HCT116 (cell line): Measurements from ENCODE around the gene NCBP2L. TPM values are rescaled to one million over a fixed set of nuclear protein-coding genes. Genes with fewer than 3 reads are reported as not detected.

ENCODE experiments used
- ATAC-seq: fragments of 200-7000 bp; cut with Tn5 transposase; 2 replicates; pipeline ENCODE4 v1.9.1; 2020; ENCODE audit warnings: mild to moderate bottlenecking, moderate library complexity
- BruUV-seq: library from RNA; stranded (reverse); fragments of 400-500 nt; replicated peaks from 2 replicates; lab custom pipeline; 2021; lab: Mats Ljungman, UMichigan
- CTCF ChIA-PET: fragments of 300-600 bp; sonication (Branson Sonifier 250); formaldehyde crosslinking; loops from one replicate; lab custom pipeline; 2021; ENCODE audit warnings: antibody characterized with exemption; lab: Charles Lee
- POLR2A ChIA-PET: fragments of 300-600, 350-600 bp; sonication (Branson Sonifier 250); formaldehyde crosslinking; loops from one replicate; lab custom pipeline; 2021; ENCODE audit warnings: antibody characterized with exemption; lab: Charles Lee
- RAD21 ChIA-PET, 2 experiments: fragments of 300-600 bp; sonication (Branson Sonifier 250); formaldehyde crosslinking; loops; one replicate each; lab custom pipeline; 2023; ENCODE audit warnings: low total read pairs in 2 of 2; ENCODE audit not compliant: uncharacterized antibody in 2 of 2, unreplicated experiment in 2 of 2, low non-redundant PET in 1 of 2; lab: Charles Lee
- DNase-seq: peaks from one replicate; pipeline ENCODE4 v3.0.0-alpha.2; 2010; ENCODE audit warnings: low read depth, low spot score
- H2AFZ ChIP-seq: fragments of 200-600 bp; shearing (Covaris generic), sonication (generic); 2 replicates; pipeline ENCODE4 v1.6.1; 2017; ENCODE audit warnings: low read depth, mixed run types, mixed read lengths, antibody characterized with exemption, low read length; ENCODE audit not compliant: poor library complexity, severe bottlenecking
- H3K27ac ChIP-seq: 2 replicates; pipeline ENCODE4 v1.5.1; 2012; ENCODE audit warnings: low read depth, low read length
- H3K27me3 ChIP-seq: fragments of 200-600 bp; sonication (generic); 2 replicates; pipeline ENCODE4 v1.6.1; 2016; ENCODE audit warnings: mixed run types, low read length, mixed read lengths; ENCODE audit not compliant: insufficient read depth
- H3K36me3 ChIP-seq, 2 experiments: fragments of 200-500 bp in 1 of 2; fragments of 200-600 bp in 1 of 2; sonication (Bioruptor generic) in 1 of 2; sonication (generic) in 1 of 2; 2 replicates each; pipeline versions ENCODE4 v1.5.1 to v1.6.1; 2014 to 2016; ENCODE audit warnings: low read length in 2 of 2, inconsistent platforms in 1 of 2, mixed read lengths in 1 of 2, mixed run types in 1 of 2; ENCODE audit not compliant: insufficient read depth in 2 of 2, control insufficient read depth in 1 of 2
- H3K4me1 ChIP-seq, 2 experiments: fragments of 200-600 bp in 1 of 2; sonication (generic) in 1 of 2; 2 replicates each; pipeline versions ENCODE4 v1.5.1 to v1.6.1; 2012 to 2017; ENCODE audit warnings: low read length in 2 of 2, inconsistent platforms in 1 of 2, mild to moderate bottlenecking in 1 of 2, mixed read lengths in 1 of 2, mixed run types in 1 of 2, moderate library complexity in 1 of 2; ENCODE audit not compliant: insufficient read depth in 2 of 2, control insufficient read depth in 1 of 2
- H3K4me2 ChIP-seq: fragments of 200-600 bp; sonication (generic); 2 replicates; pipeline ENCODE4 v1.6.1; 2017; ENCODE audit warnings: mixed run types, low read length, mixed read lengths
- H3K4me3 ChIP-seq, 2 experiments: fragments of 200-600 bp in 1 of 2; sonication (generic) in 1 of 2; replicated peaks in 1 of 2; 2 replicates each; pipeline ENCODE4 v1.5.1; 2011 to 2016; ENCODE audit warnings: low read length in 2 of 2, control low read depth in 1 of 2, low read depth in 1 of 2, mild to moderate bottlenecking in 1 of 2, mixed read lengths in 1 of 2, mixed run types in 1 of 2
- H3K79me2 ChIP-seq: fragments of 200-600 bp; sonication (generic); 2 replicates; pipeline ENCODE4 v1.6.1; 2017; ENCODE audit warnings: mild to moderate bottlenecking, mixed run types, low read length, moderate library complexity, mixed read lengths; ENCODE audit not compliant: insufficient read depth
- H3K9ac ChIP-seq: fragments of 200-600 bp; sonication (generic); 2 replicates; pipeline ENCODE4 v1.6.1; 2016; ENCODE audit warnings: low read length, mixed read lengths
- H3K9me2 ChIP-seq: fragments of 200-600 bp; sonication (generic), shearing (Covaris generic); 2 replicates; pipeline ENCODE4 v1.6.1; 2017; ENCODE audit warnings: mixed run types, mild to moderate bottlenecking, moderate library complexity; ENCODE audit not compliant: insufficient read depth
- H3K9me3 ChIP-seq, 2 experiments: fragments of 200-500 bp in 1 of 2; fragments of 200-600 bp in 1 of 2; sonication (Bioruptor generic) in 1 of 2; sonication (generic) in 1 of 2; 2 replicates each; pipeline ENCODE4 v1.6.1; 2014 to 2017; ENCODE audit warnings: low read length in 2 of 2, mixed read lengths in 2 of 2, inconsistent platforms in 1 of 2, low read depth in 1 of 2, mild to moderate bottlenecking in 1 of 2, mixed run types in 1 of 2, moderate library complexity in 1 of 2; ENCODE audit not compliant: control insufficient read depth in 1 of 2, insufficient read depth in 1 of 2
- H4K20me1 ChIP-seq: fragments of 200-600 bp; sonication (generic), shearing (Covaris generic); 2 replicates; pipeline ENCODE4 v1.6.1; 2017; ENCODE audit warnings: mixed run types, mild to moderate bottlenecking, moderate library complexity; ENCODE audit not compliant: insufficient read depth
- EGR1 ChIP-seq: IDR thresholded peaks from 2 replicates; pipeline ENCODE4 v1.6.1; 2012; ENCODE audit warnings: low read depth
- EZH2 ChIP-seq: fragments of 200-600 bp; sonication (generic); IDR thresholded peaks from 2 replicates; pipeline ENCODE4 v1.6.1; 2017; ENCODE audit warnings: antibody characterized with exemption, mixed run types
- EZH2phosphoT487 ChIP-seq: fragments of 200-600 bp; IDR thresholded peaks from 2 replicates; pipeline ENCODE4 v1.6.1; 2018; ENCODE audit warnings: antibody characterized with exemption, borderline replicate concordance
- RAD21 ChIP-seq: IDR thresholded peaks from 2 replicates; pipeline ENCODE4 v1.6.1; 2012; ENCODE audit warnings: low read depth, mild to moderate bottlenecking
- SIN3A ChIP-seq: IDR thresholded peaks from 2 replicates; pipeline ENCODE4 v1.6.1; 2012; ENCODE audit warnings: low read depth
- SP1 ChIP-seq: IDR thresholded peaks from 2 replicates; pipeline ENCODE4 v1.6.1; 2012; ENCODE audit warnings: low read depth
- TCF7L2 ChIP-seq: IDR thresholded peaks from 2 replicates; pipeline ENCODE4 v1.7.0; 2011; ENCODE audit warnings: borderline replicate concordance, inconsistent platforms; ENCODE audit not compliant: insufficient read depth, insufficient read length; ENCODE audit errors: extremely low read depth
- intact Hi-C: fragments of 100-400 bp; cut with micrococcal nuclease; formaldehyde crosslinking; loops from 2 replicates; pipeline ENCODE4 v1.10.0; 2022
- total RNA-seq: library from RNA; stranded (reverse); gene quantifications from one replicate; pipeline ENCODE4 v1.2.1, GENCODE V29; 2021; ENCODE audit not compliant: unreplicated experiment
- TF ChIP-seq, protein P1 (sequence below): IDR thresholded peaks from 2 replicates; pipeline ENCODE4 v1.6.1; 2012
- TF ChIP-seq, protein P2 (sequence below): IDR thresholded peaks from 2 replicates; pipeline ENCODE4 v1.6.1; 2012

Gene NCBP2L
- total RNA-seq, 1 experiment from 2014 or later: not detected

DNA sequence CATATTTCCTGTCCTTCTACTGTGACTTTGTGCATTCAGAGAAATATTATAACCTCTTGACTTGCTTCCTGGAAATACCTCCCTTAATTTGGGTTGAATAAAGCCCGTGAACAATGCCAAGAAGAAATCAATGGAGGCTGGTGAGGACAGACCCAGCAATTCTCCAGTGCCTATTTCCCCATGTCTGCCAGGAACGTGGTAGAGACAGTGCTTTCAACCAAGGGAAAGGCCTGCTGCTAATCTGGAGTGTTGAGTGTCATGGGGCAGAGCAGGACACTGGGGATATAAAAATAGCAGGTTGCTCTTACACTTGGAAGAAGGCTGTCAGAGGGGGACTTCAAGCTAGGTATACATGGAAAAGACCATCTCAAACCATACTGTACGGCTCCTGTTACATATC lies 21.8 kb upstream of the NCBP2L start:
- Histone ChIP-seq H3K27ac (no peak overlapping the region), H3K79me2 (no peaks in the 10 kb centered on the region), H3K4me1 (no peaks in the 10 kb centered on the region), H2AFZ (no peak overlapping the region), H3K4me3 (no peak overlapping the region), H3K9me2 (no peaks in the 10 kb centered on the region), H3K4me2 (no peak overlapping the region), H3K9me3 (no peaks in the 10 kb centered on the region), H3K27me3 (no peaks in the 10 kb centered on the region), H3K36me3 (no peaks in the 10 kb centered on the region), H4K20me1 (no peaks in the 10 kb centered on the region), H3K9ac (no peak overlapping the region)
- TF ChIP-seq, protein P1, sequence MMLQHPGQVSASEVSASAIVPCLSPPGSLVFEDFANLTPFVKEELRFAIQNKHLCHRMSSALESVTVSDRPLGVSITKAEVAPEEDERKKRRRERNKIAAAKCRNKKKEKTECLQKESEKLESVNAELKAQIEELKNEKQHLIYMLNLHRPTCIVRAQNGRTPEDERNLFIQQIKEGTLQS: no peak
- TF ChIP-seq RAD21: no peak
- TF ChIP-seq, protein P2, sequence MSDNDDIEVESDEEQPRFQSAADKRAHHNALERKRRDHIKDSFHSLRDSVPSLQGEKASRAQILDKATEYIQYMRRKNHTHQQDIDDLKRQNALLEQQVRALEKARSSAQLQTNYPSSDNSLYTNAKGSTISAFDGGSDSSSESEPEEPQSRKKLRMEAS: no peak
- TF ChIP-seq EGR1: no peak
- TF ChIP-seq TCF7L2: no peak
- no peak for TF ChIP-seq SP1
- TF ChIP-seq EZH2phosphoT487: no peak
- no peak for TF ChIP-seq EZH2
- DNase-seq: no peak
- RAD21 ChIA-PET: interaction anchor here in 1 of 2 experiments (0.6 kb wide), 1 partner anchor 71 kb away, joined by 3 read pairs; no protein-coding TSS in a partner anchor
- CTCF ChIA-PET: no interaction called here
- POLR2A ChIA-PET: no interaction called here
- no TSS peak for BruUV-seq
- intact Hi-C loops: no loop called here
- no peak for ATAC-seq

DNA sequence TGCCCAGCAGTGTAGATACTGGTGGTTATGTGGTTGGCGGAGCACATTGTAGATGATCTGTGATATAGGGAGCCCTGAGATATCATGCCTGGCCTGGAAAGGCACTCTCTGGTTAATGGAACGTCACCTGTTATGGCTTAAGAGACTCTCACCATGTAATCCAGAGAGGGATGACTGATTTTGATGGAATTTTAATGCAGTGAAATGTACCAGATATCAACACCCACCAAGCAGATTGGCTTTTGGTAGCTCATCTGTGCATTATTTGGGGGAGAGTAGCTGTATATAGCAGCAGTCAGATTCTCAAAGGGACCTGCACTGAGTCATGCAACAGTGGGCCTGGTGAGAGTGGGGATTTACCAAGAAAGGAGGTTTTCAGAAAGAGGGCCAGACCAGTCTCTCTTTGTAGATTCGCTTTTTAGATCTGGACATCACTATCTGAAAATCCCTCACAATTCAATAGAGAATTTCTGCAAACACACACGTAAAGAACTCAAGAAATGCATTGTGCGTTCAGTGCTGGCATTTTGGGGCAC lies 19.2 kb upstream of the NCBP2L start:
- Histone ChIP-seq H3K4me2 (no peak overlapping the region), H2AFZ (no peak overlapping the region), H3K4me1 (no peaks in the 10 kb centered on the region), H3K36me3 (no peaks in the 10 kb centered on the region), H3K9me2 (no peaks in the 10 kb centered on the region), H3K79me2 (no peaks in the 10 kb centered on the region), H3K27me3 (no peaks in the 10 kb centered on the region), H3K9ac (no peak overlapping the region)
- BruUV-seq: no TSS peak
- no peak for ATAC-seq
- POLR2A ChIA-PET: no interaction called here
- intact Hi-C loops: no loop called here
- no peak for TF ChIP-seq SIN3A
- TF ChIP-seq, protein P1: no peak
- TF ChIP-seq, all 23 proteins: peak for 0
- Histone ChIP-seq H3K4me3 (no peak overlapping the region), H3K9me3 (no peaks in the 10 kb centered on the region), H3K27ac (no peak overlapping the region), H4K20me1 (no peaks in the 10 kb centered on the region)
- RAD21 ChIA-PET: no interaction called here
- DNase-seq: no peak
- CTCF ChIA-PET: no interaction called here
